ENCODE data around the gene AP3B2. TPM values are rescaled to one million over a fixed set of nuclear protein-coding genes. Genes with fewer than 3 reads are reported as not detected.

The AP3B2 gene
- total RNA-seq, 2 experiments from 2014 or later: 0.08 TPM; not detected in 1

- no peaks in the 10 kb centered on the region for H3K36me3 Mint-ChIP-seq (ENCODE audit: low read depth)
- POLR2A ChIA-PET: no interaction called here
- DNase-seq: peak; percentile 68
- H3K4me3 Mint-ChIP-seq: peak overlapping the region; percentile 74
- peaks cover 10% of the 10 kb centered on the region for H3K4me1 Mint-ChIP-seq
- H3K9me3 Mint-ChIP-seq: no peaks in the 10 kb centered on the region
- peak overlapping the region; percentile 33 for H3K27ac Mint-ChIP-seq
- CTCF ChIA-PET: interaction anchor here (0.6 kb wide), 1 partner anchor 727 kb away, joined by 3 read pairs; no protein-coding TSS in a partner anchor
- H3K27me3 Mint-ChIP-seq: peaks cover 30% of the 10 kb centered on the region
Measured at GRCh38 chr15:82680200-82681102, 29.2 kb downstream of the AP3B2 start.

- H3K4me1 Mint-ChIP-seq: peaks cover 10% of the 10 kb centered on the region
- H3K36me3 Mint-ChIP-seq (ENCODE audit: low read depth): no peaks in the 10 kb centered on the region
- peaks cover 34% of the 10 kb centered on the region for H3K27me3 Mint-ChIP-seq
- H3K4me3 Mint-ChIP-seq: peak overlapping the region; percentile 45
- POLR2A ChIA-PET: no interaction called here
- DNase-seq: no peak
- no peak overlapping the region for H3K27ac Mint-ChIP-seq
- CTCF ChIA-PET: no interaction called here
- H3K9me3 Mint-ChIP-seq: no peaks in the 10 kb centered on the region
Measured at GRCh38 chr15:82679626-82680199, 30.0 kb downstream of the AP3B2 start.

DNA sequence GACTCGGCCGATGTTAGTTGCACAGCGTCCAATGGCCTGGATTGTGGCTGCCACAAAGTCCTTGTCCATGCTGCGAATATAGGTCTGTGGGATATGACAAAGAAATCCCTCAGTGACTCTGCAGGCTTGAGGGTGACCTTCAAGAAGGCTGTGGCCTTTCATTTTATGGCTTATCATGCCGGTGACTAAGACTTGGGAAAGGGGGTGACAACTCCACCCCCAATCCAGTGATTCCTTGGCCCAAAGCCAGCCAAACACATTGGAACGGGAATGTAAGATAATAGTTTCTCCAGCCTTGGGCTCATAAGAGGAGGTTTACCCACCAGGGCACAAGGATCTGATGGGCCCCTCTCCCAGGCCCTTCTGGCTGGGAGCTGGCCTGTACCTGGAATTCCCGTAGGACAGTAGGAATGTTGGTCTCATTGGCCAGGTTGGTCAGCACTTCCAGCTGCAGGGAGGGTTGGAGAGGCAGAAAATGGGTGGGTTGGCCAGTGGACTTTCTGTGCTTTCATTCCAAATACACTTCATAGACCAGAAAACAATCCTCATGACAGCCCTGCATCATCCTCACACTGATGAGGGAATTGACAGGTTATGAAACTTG lies 31.9 kb downstream of the AP3B2 start:
- ChIA-PET POLR2A (no interaction called here), CTCF (no interaction called here)
- H3K9me3 Mint-ChIP-seq: no peaks in the 10 kb centered on the region
- no peak for DNase-seq
- peaks cover 10% of the 10 kb centered on the region for H3K4me1 Mint-ChIP-seq
- H3K27ac Mint-ChIP-seq: no peak overlapping the region
- H3K4me3 Mint-ChIP-seq: no peak overlapping the region
- H3K36me3 Mint-ChIP-seq (ENCODE audit: low read depth): no peaks in the 10 kb centered on the region
- peaks cover 27% of the 10 kb centered on the region for H3K27me3 Mint-ChIP-seq

- H3K36me3 Mint-ChIP-seq (ENCODE audit: low read depth): no peaks in the 10 kb centered on the region
- H3K27me3 Mint-ChIP-seq: peaks cover 13% of the 10 kb centered on the region
- DNase-seq: no peak
- H3K4me3 Mint-ChIP-seq: no peak overlapping the region
- ChIA-PET CTCF (no interaction called here), POLR2A (no interaction called here)
- no peak overlapping the region for H3K27ac Mint-ChIP-seq
- no peaks in the 10 kb centered on the region for H3K9me3 Mint-ChIP-seq
- peaks cover under 1% of the 10 kb centered on the region for H3K4me1 Mint-ChIP-seq
Measured at GRCh38 chr15:82674873-82675272, 34.8 kb downstream of the AP3B2 start.

GRCh38 chr15:82670699-82671098 lies 39.0 kb downstream of the AP3B2 start:
- ChIA-PET POLR2A (no interaction called here), CTCF (no interaction called here)
- Mint-ChIP-seq H3K27me3 (peaks cover 4% of the 10 kb centered on the region), H3K4me3 (no peak overlapping the region), H3K9me3 (no peaks in the 10 kb centered on the region), H3K4me1 (no peaks in the 10 kb centered on the region), H3K27ac (no peak overlapping the region), H3K36me3 (ENCODE audit: low read depth) (no peaks in the 10 kb centered on the region)
- no peak for DNase-seq

DNA sequence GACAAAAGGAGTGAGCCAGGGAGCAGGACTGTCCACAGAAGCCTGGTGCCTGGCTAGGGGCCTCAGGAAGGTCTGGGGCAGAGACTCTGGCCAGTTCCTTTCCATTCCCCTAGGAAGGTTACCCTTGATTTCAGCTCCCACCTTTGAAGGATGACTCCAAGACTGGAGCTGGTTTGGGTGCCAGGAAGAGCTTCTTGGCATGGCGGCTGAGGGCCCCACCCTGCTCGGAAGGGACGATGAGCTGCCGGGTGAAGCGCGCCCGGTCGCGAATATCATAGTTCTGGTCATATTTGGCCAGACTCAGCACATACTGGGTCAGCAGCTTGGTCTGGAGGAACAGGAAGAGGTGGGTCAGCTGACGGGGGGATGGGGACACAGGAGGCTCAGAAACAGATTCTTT lies 43.1 kb downstream of the AP3B2 start:
- no peaks in the 10 kb centered on the region for H3K9me3 Mint-ChIP-seq
- no peak for DNase-seq
- ChIA-PET CTCF (no interaction called here), POLR2A (no interaction called here)
- no peaks in the 10 kb centered on the region for H3K27me3 Mint-ChIP-seq
- H3K4me1 Mint-ChIP-seq: no peaks in the 10 kb centered on the region
- H3K27ac Mint-ChIP-seq: no peak overlapping the region
- H3K36me3 Mint-ChIP-seq (ENCODE audit: low read depth): no peaks in the 10 kb centered on the region
- H3K4me3 Mint-ChIP-seq: no peak overlapping the region

GRCh38 chr15:82664021-82664420 lies 45.7 kb downstream of the AP3B2 start:
- H3K27ac Mint-ChIP-seq: no peak overlapping the region
- H3K4me1 Mint-ChIP-seq: no peaks in the 10 kb centered on the region
- DNase-seq: no peak
- H3K27me3 Mint-ChIP-seq: no peaks in the 10 kb centered on the region
- no peaks in the 10 kb centered on the region for H3K9me3 Mint-ChIP-seq
- H3K4me3 Mint-ChIP-seq: no peak overlapping the region
- ChIA-PET POLR2A (no interaction called here), CTCF (no interaction called here)
- H3K36me3 Mint-ChIP-seq (ENCODE audit: low read depth): no peaks in the 10 kb centered on the region

DNA sequence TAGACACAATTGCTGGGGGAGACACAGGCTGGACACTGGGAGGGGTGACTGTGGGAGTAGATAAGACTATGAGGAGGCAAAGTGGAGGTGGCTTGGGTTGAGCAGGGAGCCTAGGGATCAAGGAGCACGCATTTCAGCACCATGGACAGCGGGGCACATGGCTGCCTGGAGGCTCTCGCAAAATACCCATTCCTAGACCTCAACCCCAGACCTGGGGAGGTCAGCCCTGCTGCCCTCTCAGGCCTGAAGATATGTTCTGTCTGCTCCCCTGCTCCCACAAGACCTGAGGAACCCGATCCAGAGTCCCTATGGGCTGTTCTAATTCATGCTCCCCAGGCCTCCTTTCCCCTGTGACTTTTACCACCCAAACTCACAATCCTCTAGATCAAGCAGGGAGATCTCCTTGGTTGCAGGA lies 46.5 kb downstream of the AP3B2 start:
- Mint-ChIP-seq H3K4me1 (no peaks in the 10 kb centered on the region), H3K4me3 (no peak overlapping the region), H3K27me3 (no peaks in the 10 kb centered on the region), H3K36me3 (ENCODE audit: low read depth) (no peaks in the 10 kb centered on the region), H3K9me3 (no peaks in the 10 kb centered on the region), H3K27ac (no peak overlapping the region)
- ChIA-PET POLR2A (no interaction called here), CTCF (interaction anchor here (0.6 kb wide), 1 partner anchor 632 kb away, joined by 4 read pairs; no protein-coding TSS in a partner anchor)
- DNase-seq: peak; percentile 73

GRCh38 chr15:82662641-82663040 lies 47.0 kb downstream of the AP3B2 start:
- DNase-seq: no peak
- no peak overlapping the region for H3K4me3 Mint-ChIP-seq
- POLR2A ChIA-PET: no interaction called here

GRCh38 chr15:82660378-82660777 lies 49.3 kb downstream of the AP3B2 start:
- no peak for DNase-seq
- Mint-ChIP-seq H3K27me3 (no peaks in the 10 kb centered on the region), H3K9me3 (no peaks in the 10 kb centered on the region), H3K4me3 (no peak overlapping the region), H3K27ac (no peak overlapping the region), H3K4me1 (no peaks in the 10 kb centered on the region), H3K36me3 (ENCODE audit: low read depth) (no peaks in the 10 kb centered on the region)
- ChIA-PET CTCF (no interaction called here), POLR2A (no interaction called here)

More at GRCh38 chr15:82662641-82663040, 47.0 kb downstream of the AP3B2 start:
- CTCF ChIA-PET: interaction anchor here (0.6 kb wide), 1 partner anchor 633 kb away, joined by 4 read pairs; no protein-coding TSS in a partner anchor
- Mint-ChIP-seq H3K9me3 (no peaks in the 10 kb centered on the region), H3K36me3 (ENCODE audit: low read depth) (no peaks in the 10 kb centered on the region), H3K27me3 (no peaks in the 10 kb centered on the region), H3K4me1 (no peaks in the 10 kb centered on the region), H3K27ac (no peak overlapping the region)

GRCh38 chr15:82656641-82657266 lies 52.9 kb downstream of the AP3B2 start:
- no peaks in the 10 kb centered on the region for H3K36me3 Mint-ChIP-seq (ENCODE audit: low read depth)
- no peaks in the 10 kb centered on the region for H3K4me1 Mint-ChIP-seq
- ChIA-PET POLR2A (no interaction called here), CTCF (interaction anchor here (0.6 kb wide), 1 partner anchor 304 kb away, joined by 3 read pairs; no protein-coding TSS in a partner anchor)
- H3K9me3 Mint-ChIP-seq: no peaks in the 10 kb centered on the region
- no peak overlapping the region for H3K4me3 Mint-ChIP-seq
- no peak overlapping the region for H3K27ac Mint-ChIP-seq
- no peak for DNase-seq
- peaks cover 8% of the 10 kb centered on the region for H3K27me3 Mint-ChIP-seq

DNA sequence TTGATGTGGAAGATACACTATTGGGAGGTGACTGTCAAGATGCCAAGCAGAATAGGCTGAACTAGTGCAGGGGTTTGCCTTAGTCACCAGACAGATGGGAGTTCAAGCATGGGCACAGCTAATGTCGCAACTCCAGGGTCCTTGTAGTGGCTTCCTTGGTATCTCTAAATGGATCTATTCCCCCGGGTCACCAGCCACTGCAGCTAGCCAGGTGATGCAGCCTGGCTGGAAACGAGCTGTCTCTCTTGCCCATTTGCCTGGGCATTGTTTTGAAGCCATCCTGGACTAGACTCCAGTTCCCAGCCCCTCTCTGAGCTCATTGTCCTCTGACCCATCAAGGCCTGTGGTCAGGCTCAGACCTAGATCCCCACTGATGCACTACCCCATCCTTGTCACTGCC lies 54.1 kb downstream of the AP3B2 start:
- no peaks in the 10 kb centered on the region for H3K9me3 Mint-ChIP-seq
- no peak overlapping the region for H3K4me3 Mint-ChIP-seq
- H3K4me1 Mint-ChIP-seq: no peaks in the 10 kb centered on the region
- no peak overlapping the region for H3K27ac Mint-ChIP-seq
- H3K36me3 Mint-ChIP-seq (ENCODE audit: low read depth): no peaks in the 10 kb centered on the region
- CTCF ChIA-PET: no interaction called here
- POLR2A ChIA-PET: no interaction called here
- DNase-seq: no peak
- peaks cover 10% of the 10 kb centered on the region for H3K27me3 Mint-ChIP-seq

Measured in activated CD4-positive, alpha-beta T cell treated with anti-CD3 and anti-CD28 coated beads, Interleukin-2, amount 10 ng/mL, durations not matched to agents 7 days and 5 days (primary cell).